GM23338 (cell line): Measurements from ENCODE around the gene AHI1. TPM values are rescaled to one million over a fixed set of nuclear protein-coding genes. Genes with fewer than 3 reads are reported as not detected.

ENCODE experiments used
- ATAC-seq: fragments of 200-7000 bp; cut with Tn5 transposase; 3 replicates; pipeline ENCODE4 v1.9.1; 2020
- DNase-seq: peaks from one replicate; pipeline ENCODE4 v3.0.0-alpha.2; 2015; ENCODE audit warnings: low spot score
- H2AFZ ChIP-seq: fragments of 200-600 bp; sonication (generic); 2 replicates; pipeline ENCODE4 v1.8.0; 2016; ENCODE audit warnings: antibody characterized with exemption, mild to moderate bottlenecking, moderate library complexity
- H3F3A ChIP-seq: fragments of 200-600 bp; sonication (generic); replicated peaks from 2 replicates; pipeline ENCODE4 v1.8.0; 2017; ENCODE audit warnings: antibody characterized with exemption, mixed run types, low read depth
- H3K27ac ChIP-seq: fragments of 200-600 bp; sonication (generic); 2 replicates; pipeline ENCODE4 v1.6.1; 2016; ENCODE audit warnings: low read depth
- H3K27me3 ChIP-seq: fragments of 200-600 bp; sonication (generic); 2 replicates; pipeline ENCODE4 v1.8.0; 2016; ENCODE audit warnings: mild to moderate bottlenecking, mixed run types, moderate library complexity; ENCODE audit not compliant: insufficient read depth
- H3K36me3 ChIP-seq: fragments of 200-600 bp; sonication (generic); 2 replicates; pipeline ENCODE4 v1.8.0; 2016; ENCODE audit warnings: mild to moderate bottlenecking; ENCODE audit not compliant: insufficient read depth
- H3K4me1 ChIP-seq: fragments of 200-600 bp; sonication (generic); 2 replicates; pipeline ENCODE4 v1.8.0; 2016; ENCODE audit warnings: mild to moderate bottlenecking, moderate library complexity; ENCODE audit not compliant: insufficient read depth
- H3K4me2 ChIP-seq: fragments of 200-600 bp; sonication (generic); 2 replicates; pipeline ENCODE4 v1.7.1; 2017; ENCODE audit warnings: mixed run types
- H3K4me3 ChIP-seq: fragments of 200-600 bp; sonication (generic); 2 replicates; pipeline ENCODE4 v1.6.1; 2016; ENCODE audit warnings: mixed run types
- H3K79me2 ChIP-seq: fragments of 200-600 bp; sonication (generic); replicated peaks from 2 replicates; pipeline ENCODE4 v1.8.0; 2017; ENCODE audit warnings: mild to moderate bottlenecking; ENCODE audit not compliant: insufficient read depth
- H3K9me2 ChIP-seq: fragments of 200-600 bp; sonication (generic); 2 replicates; pipeline ENCODE4 v1.8.0; 2017; ENCODE audit not compliant: insufficient read depth
- H4K20me1 ChIP-seq: fragments of 200-600 bp; sonication (generic); replicated peaks from 2 replicates; pipeline ENCODE4 v1.8.0; 2017; ENCODE audit warnings: mild to moderate bottlenecking; ENCODE audit not compliant: insufficient read depth
- H3K27ac Mint-ChIP-seq: 2 replicates; pipeline ENCODE4 v1.8.0; 2020; ENCODE audit warnings: inconsistent platforms, mild to moderate bottlenecking, moderate library complexity, mixed read lengths
- H3K27me3 Mint-ChIP-seq: 3 replicates; pipeline ENCODE4 v1.8.0; 2022; ENCODE audit warnings: low read depth, mild to moderate bottlenecking, moderate library complexity, mixed read lengths, inconsistent platforms; ENCODE audit not compliant: insufficient read depth, poor library complexity
- H3K36me3 Mint-ChIP-seq: 3 replicates; pipeline ENCODE4 v1.8.0; 2021; ENCODE audit warnings: low read depth, mild to moderate bottlenecking, inconsistent platforms, moderate library complexity, mixed read lengths
- H3K4me1 Mint-ChIP-seq: 3 replicates; pipeline ENCODE4 v1.8.0; 2020; ENCODE audit warnings: mild to moderate bottlenecking, inconsistent platforms, mixed read lengths
- H3K4me3 Mint-ChIP-seq: 3 replicates; pipeline ENCODE4 v1.8.0; 2021; ENCODE audit warnings: moderate library complexity, mild to moderate bottlenecking, inconsistent platforms, mixed read lengths
- H3K9me3 Mint-ChIP-seq: 3 replicates; pipeline ENCODE4 v1.8.0; 2020; ENCODE audit warnings: moderate library complexity, mild to moderate bottlenecking, inconsistent platforms, mixed read lengths
- EZH2phosphoT487 ChIP-seq: fragments of 200-600 bp; sonication (generic); IDR thresholded peaks from one replicate; pipeline ENCODE4 v1.8.1; 2018; ENCODE audit warnings: antibody characterized with exemption; ENCODE audit not compliant: unreplicated experiment
- JUNB ChIP-seq: IDR thresholded peaks from one replicate; pipeline ENCODE4 v1.6.1; 2016; ENCODE audit warnings: antibody characterized with exemption; ENCODE audit not compliant: unreplicated experiment
- POLR2AphosphoS5 ChIP-seq: IDR thresholded peaks from 2 replicates; pipeline ENCODE4 v1.6.1; 2016; ENCODE audit warnings: antibody characterized with exemption, low read depth
- ZNF114 ChIP-seq: fragments of 250-450 bp; sonication (Bioruptor Pico); IDR thresholded peaks from 2 replicates; pipeline ENCODE4 v1.5.0; 2020; ENCODE audit warnings: mild to moderate bottlenecking, moderate library complexity
- ZNF331 ChIP-seq: fragments of 250-450 bp; sonication (Bioruptor Pico); IDR thresholded peaks from 2 replicates; pipeline ENCODE4 v1.5.0; 2020; ENCODE audit warnings: low read depth, mild to moderate bottlenecking, moderate library complexity
- polyA plus RNA-seq: library from polyadenylated mRNA; unstranded; fragments of >200 nt; fragmentation: Nextera tagmentation; extraction: Ambion mirVana; gene quantifications from 2 replicates; pipeline ENCODE4 v1.2.1, GENCODE V29; 2016
- total RNA-seq: library from RNA; depleted of rRNA; stranded (reverse); fragments of >200 nt; shearing (Covaris generic); gene quantifications from 2 replicates; pipeline ENCODE4 v1.2.3, GENCODE V29; 2014
- TF ChIP-seq, protein P1 (sequence below): fragments of 250-450 bp; sonication (Bioruptor Pico); IDR thresholded peaks from 2 replicates; pipeline ENCODE4 v1.5.0; 2020; ENCODE audit warnings: mild to moderate bottlenecking, moderate library complexity
- TF ChIP-seq, protein P2 (sequence below), 2 experiments: fragments of 200-600 bp in 1 of 2; sonication (generic) in 1 of 2; conservative IDR thresholded peaks; 2 replicates each; pipeline versions ENCODE4 v1.5.1 to v1.6.1; 2016 to 2017; ENCODE audit warnings: antibody characterized with exemption in 2 of 2, low read depth in 2 of 2, mild to moderate bottlenecking in 2 of 2, moderate library complexity in 1 of 2

The AHI1 gene
- total and polyA plus RNA-seq, 2 experiments from 2014 or later = 19.8 to 72.9 TPM

DNA sequence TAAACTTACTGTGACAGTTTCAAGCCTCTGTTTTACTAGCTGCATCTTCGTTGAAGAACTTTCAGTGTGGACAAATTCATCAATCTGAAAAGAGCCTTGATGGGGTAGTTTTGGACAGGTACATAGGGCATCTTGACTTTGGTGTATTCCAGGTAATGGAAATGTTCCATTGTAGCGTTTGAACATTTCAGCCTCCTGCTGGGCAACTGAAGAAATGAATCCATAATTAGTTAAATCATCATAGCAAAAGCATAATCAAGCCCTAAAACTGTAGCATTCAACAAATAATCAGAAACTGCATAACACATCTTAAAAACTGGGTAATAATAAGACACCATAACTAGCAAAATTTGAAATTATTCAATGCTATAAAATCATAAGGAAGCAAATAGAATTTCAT, 86.2 kb downstream of the AHI1 start (continued):
- TF ChIP-seq, protein P1, sequence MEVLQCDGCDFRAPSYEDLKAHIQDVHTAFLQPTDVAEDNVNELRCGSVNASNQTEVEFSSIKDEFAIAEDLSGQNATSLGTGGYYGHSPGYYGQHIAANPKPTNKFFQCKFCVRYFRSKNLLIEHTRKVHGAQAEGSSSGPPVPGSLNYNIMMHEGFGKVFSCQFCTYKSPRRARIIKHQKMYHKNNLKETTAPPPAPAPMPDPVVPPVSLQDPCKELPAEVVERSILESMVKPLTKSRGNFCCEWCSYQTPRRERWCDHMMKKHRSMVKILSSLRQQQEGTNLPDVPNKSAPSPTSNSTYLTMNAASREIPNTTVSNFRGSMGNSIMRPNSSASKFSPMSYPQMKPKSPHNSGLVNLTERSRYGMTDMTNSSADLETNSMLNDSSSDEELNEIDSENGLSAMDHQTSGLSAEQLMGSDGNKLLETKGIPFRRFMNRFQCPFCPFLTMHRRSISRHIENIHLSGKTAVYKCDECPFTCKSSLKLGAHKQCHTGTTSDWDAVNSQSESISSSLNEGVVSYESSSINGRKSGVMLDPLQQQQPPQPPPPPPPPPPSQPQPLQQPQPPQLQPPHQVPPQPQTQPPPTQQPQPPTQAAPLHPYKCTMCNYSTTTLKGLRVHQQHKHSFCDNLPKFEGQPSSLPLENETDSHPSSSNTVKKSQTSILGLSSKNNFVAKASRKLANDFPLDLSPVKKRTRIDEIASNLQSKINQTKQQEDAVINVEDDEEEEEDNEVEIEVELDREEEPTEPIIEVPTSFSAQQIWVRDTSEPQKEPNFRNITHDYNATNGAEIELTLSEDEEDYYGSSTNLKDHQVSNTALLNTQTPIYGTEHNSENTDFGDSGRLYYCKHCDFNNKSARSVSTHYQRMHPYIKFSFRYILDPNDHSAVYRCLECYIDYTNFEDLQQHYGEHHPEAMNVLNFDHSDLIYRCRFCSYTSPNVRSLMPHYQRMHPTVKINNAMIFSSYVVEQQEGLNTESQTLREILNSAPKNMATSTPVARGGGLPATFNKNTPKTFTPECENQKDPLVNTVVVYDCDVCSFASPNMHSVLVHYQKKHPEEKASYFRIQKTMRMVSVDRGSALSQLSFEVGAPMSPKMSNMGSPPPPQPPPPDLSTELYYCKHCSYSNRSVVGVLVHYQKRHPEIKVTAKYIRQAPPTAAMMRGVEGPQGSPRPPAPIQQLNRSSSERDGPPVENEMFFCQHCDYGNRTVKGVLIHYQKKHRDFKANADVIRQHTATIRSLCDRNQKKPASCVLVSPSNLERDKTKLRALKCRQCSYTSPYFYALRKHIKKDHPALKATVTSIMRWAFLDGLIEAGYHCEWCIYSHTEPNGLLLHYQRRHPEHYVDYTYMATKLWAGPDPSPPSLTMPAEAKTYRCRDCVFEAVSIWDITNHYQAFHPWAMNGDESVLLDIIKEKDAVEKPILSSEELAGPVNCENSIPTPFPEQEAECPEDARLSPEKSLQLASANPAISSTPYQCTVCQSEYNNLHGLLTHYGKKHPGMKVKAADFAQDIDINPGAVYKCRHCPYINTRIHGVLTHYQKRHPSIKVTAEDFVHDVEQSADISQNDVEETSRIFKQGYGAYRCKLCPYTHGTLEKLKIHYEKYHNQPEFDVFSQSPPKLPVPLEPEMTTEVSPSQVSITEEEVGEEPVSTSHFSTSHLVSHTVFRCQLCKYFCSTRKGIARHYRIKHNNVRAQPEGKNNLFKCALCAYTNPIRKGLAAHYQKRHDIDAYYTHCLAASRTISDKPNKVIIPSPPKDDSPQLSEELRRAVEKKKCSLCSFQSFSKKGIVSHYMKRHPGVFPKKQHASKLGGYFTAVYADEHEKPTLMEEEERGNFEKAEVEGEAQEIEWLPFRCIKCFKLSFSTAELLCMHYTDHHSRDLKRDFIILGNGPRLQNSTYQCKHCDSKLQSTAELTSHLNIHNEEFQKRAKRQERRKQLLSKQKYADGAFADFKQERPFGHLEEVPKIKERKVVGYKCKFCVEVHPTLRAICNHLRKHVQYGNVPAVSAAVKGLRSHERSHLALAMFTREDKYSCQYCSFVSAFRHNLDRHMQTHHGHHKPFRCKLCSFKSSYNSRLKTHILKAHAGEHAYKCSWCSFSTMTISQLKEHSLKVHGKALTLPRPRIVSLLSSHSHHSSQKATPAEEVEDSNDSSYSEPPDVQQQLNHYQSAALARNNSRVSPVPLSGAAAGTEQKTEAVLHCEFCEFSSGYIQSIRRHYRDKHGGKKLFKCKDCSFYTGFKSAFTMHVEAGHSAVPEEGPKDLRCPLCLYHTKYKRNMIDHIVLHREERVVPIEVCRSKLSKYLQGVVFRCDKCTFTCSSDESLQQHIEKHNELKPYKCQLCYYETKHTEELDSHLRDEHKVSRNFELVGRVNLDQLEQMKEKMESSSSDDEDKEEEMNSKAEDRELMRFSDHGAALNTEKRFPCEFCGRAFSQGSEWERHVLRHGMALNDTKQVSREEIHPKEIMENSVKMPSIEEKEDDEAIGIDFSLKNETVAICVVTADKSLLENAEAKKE (CRISPR knock-in tag) = no peak
- no peak for TF ChIP-seq EZH2phosphoT487

DNA sequence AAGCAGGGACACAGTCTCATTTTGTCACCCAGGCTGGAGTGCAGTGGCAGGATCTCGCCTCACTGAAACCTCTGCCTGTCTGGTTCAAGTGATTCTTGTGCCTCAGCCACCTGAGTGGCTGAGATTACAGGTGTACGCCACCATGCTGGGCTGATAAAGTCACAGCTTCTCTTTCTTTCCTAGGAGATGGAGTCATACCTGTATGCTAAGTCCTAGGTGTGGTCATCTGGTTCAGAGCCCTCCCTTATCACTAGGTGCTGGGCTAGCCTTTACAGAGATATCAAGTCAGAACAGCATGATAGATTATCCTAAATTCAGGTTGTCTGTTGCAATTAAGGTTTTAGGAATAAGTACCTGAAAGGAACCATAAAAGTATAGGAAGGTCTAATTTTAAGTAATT, 86.7 kb downstream of the AHI1 start:
- Mint-ChIP-seq H3K4me3 (no peak overlapping the region), H3K4me1 (no peaks in the 10 kb centered on the region), H3K9me3 (no peaks in the 10 kb centered on the region), H3K27ac (no peak overlapping the region), H3K36me3 (no peaks in the 10 kb centered on the region), H3K27me3 (peaks cover 4% of the 10 kb centered on the region)
- H2AFZ ChIP-seq = no peak overlapping the region
- H3F3A ChIP-seq = no peaks in the 10 kb centered on the region
- no peaks in the 10 kb centered on the region for H3K9me2 ChIP-seq
- H3K27me3 ChIP-seq = no peaks in the 10 kb centered on the region
- H4K20me1 ChIP-seq = no peaks in the 10 kb centered on the region
- no peaks in the 10 kb centered on the region for H3K79me2 ChIP-seq
- ATAC-seq (no peak), DNase-seq (no peak)
- H3K4me2 ChIP-seq = no peak overlapping the region
- no peak overlapping the region for H3K4me3 ChIP-seq
- peaks cover 2% of the 10 kb centered on the region; the same call in 1 of the 2 replicates for H3K36me3 ChIP-seq
- H3K4me1 ChIP-seq = no peaks in the 10 kb centered on the region
- no peak overlapping the region for H3K27ac ChIP-seq
- TF ChIP-seq, protein P2, sequence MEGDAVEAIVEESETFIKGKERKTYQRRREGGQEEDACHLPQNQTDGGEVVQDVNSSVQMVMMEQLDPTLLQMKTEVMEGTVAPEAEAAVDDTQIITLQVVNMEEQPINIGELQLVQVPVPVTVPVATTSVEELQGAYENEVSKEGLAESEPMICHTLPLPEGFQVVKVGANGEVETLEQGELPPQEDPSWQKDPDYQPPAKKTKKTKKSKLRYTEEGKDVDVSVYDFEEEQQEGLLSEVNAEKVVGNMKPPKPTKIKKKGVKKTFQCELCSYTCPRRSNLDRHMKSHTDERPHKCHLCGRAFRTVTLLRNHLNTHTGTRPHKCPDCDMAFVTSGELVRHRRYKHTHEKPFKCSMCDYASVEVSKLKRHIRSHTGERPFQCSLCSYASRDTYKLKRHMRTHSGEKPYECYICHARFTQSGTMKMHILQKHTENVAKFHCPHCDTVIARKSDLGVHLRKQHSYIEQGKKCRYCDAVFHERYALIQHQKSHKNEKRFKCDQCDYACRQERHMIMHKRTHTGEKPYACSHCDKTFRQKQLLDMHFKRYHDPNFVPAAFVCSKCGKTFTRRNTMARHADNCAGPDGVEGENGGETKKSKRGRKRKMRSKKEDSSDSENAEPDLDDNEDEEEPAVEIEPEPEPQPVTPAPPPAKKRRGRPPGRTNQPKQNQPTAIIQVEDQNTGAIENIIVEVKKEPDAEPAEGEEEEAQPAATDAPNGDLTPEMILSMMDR (conservative IDR thresholded peaks at IDR 0.05; ENCODE audit: low read depth in 2 of 2) = no peak
- TF ChIP-seq JUNB (no peak), ZNF114 (CRISPR knock-in tag) (no peak), ZNF331 (CRISPR knock-in tag) (no peak), POLR2AphosphoS5 (no peak)
- TF ChIP-seq, protein P1 (CRISPR knock-in tag) = no peak
